H9 (cell line): ENCODE results near the gene KCNA3. TPM values are rescaled to one million over a fixed set of nuclear protein-coding genes. Genes with fewer than 3 reads are reported as not detected.

Source experiments
- DNase-seq: peaks from one replicate; pipeline ENCODE4 v3.0.0-alpha.2; 2017
- H2AFZ ChIP-seq: one replicate; pipeline ENCODE4 v1.6.1; 2013; ENCODE audit warnings: mild to moderate bottlenecking, low read length, control low read depth, moderate library complexity
- H2AK5ac ChIP-seq: 2 replicates; pipeline ENCODE4 v1.6.1; 2013; ENCODE audit warnings: low read length, control low read depth, mixed read lengths; ENCODE audit not compliant: insufficient read length
- H2BK120ac ChIP-seq: one replicate; pipeline ENCODE4 v1.6.1; 2013; ENCODE audit warnings: low read depth, mild to moderate bottlenecking, low read length, control low read depth, inconsistent platforms; ENCODE audit not compliant: poor library complexity, severe bottlenecking
- H2BK12ac ChIP-seq: 2 replicates; pipeline ENCODE4 v1.6.1; 2013; ENCODE audit warnings: low read length, control low read depth, mixed read lengths, low read depth; ENCODE audit not compliant: insufficient read length
- H2BK15ac ChIP-seq: 2 replicates; pipeline ENCODE4 v1.6.1; 2013; ENCODE audit warnings: low read depth, low read length, control low read depth
- H2BK20ac ChIP-seq: one replicate; pipeline ENCODE4 v1.6.1; 2013; ENCODE audit warnings: low read depth, mild to moderate bottlenecking, low read length, control low read depth, inconsistent platforms; ENCODE audit not compliant: poor library complexity, severe bottlenecking
- H2BK5ac ChIP-seq: 2 replicates; pipeline ENCODE4 v1.6.1; 2013; ENCODE audit warnings: low read length, control low read depth, mixed read lengths; ENCODE audit not compliant: insufficient read length
- H3K14ac ChIP-seq: 2 replicates; pipeline ENCODE4 v1.6.1; 2013; ENCODE audit warnings: low read length, control low read depth; ENCODE audit not compliant: insufficient read depth
- H3K18ac ChIP-seq: 2 replicates; pipeline ENCODE4 v1.6.1; 2013; ENCODE audit warnings: low read depth, mild to moderate bottlenecking, mixed read lengths, low read length, control low read depth; ENCODE audit not compliant: insufficient read length
- H3K23ac ChIP-seq: 2 replicates; pipeline ENCODE4 v1.6.1; 2013; ENCODE audit warnings: low read length, control low read depth, mixed read lengths, low read depth; ENCODE audit not compliant: insufficient read length
- H3K23me2 ChIP-seq: 2 replicates; pipeline ENCODE4 v1.6.1; 2013; ENCODE audit warnings: low read depth, mild to moderate bottlenecking, mixed read lengths, low read length, control low read depth; ENCODE audit not compliant: insufficient read length, poor library complexity, severe bottlenecking
- H3K27ac ChIP-seq: 2 replicates; pipeline ENCODE4 v1.5.1; 2013; ENCODE audit warnings: low read length, control low read depth, mixed read lengths, low read depth; ENCODE audit not compliant: insufficient read length
- H3K27me3 ChIP-seq: 2 replicates; pipeline ENCODE4 v1.6.1; 2013; ENCODE audit warnings: low read length, control low read depth, inconsistent platforms; ENCODE audit not compliant: insufficient read depth
- H3K4ac ChIP-seq: 2 replicates; pipeline ENCODE4 v1.6.1; 2013; ENCODE audit warnings: low read depth, mild to moderate bottlenecking, control low read depth, inconsistent platforms, low read length, moderate library complexity
- H3K4me1 ChIP-seq: 2 replicates; pipeline ENCODE4 v1.6.1; 2013; ENCODE audit warnings: low read length, control low read depth, inconsistent platforms; ENCODE audit not compliant: insufficient read depth
- H3K4me2 ChIP-seq: 2 replicates; pipeline ENCODE4 v1.6.1; 2013; ENCODE audit warnings: low read length, control low read depth, mixed read lengths; ENCODE audit not compliant: insufficient read length, insufficient read depth
- H3K56ac ChIP-seq: 2 replicates; pipeline ENCODE4 v1.6.1; 2013; ENCODE audit warnings: low read depth, mild to moderate bottlenecking, mixed read lengths, low read length, control low read depth; ENCODE audit not compliant: insufficient read length
- H3K79me1 ChIP-seq: 2 replicates; pipeline ENCODE4 v1.6.1; 2013; ENCODE audit warnings: low read depth, mild to moderate bottlenecking, moderate library complexity, low read length, control low read depth, inconsistent platforms; ENCODE audit not compliant: insufficient read depth, poor library complexity, severe bottlenecking
- H3K79me2 ChIP-seq: 2 replicates; pipeline ENCODE4 v1.6.1; 2013; ENCODE audit warnings: low read length, control low read depth, inconsistent platforms; ENCODE audit not compliant: insufficient read depth
- H3K9ac ChIP-seq: 2 replicates; pipeline ENCODE4 v1.6.1; 2013; ENCODE audit warnings: low read length, control low read depth, mixed read lengths; ENCODE audit not compliant: insufficient read length; ENCODE audit errors: extremely low read depth
- H3K9me3 ChIP-seq: one replicate; pipeline ENCODE4 v1.6.1; 2013; ENCODE audit warnings: low read depth, low read length, inconsistent platforms; ENCODE audit not compliant: control insufficient read depth
- H3T11ph ChIP-seq: one replicate; pipeline ENCODE4 v1.6.1; 2013; ENCODE audit warnings: mild to moderate bottlenecking, low read length, control low read depth, inconsistent platforms
- H4K20me1 ChIP-seq: one replicate; pipeline ENCODE4 v1.6.1; 2013; ENCODE audit not compliant: control insufficient read depth, insufficient read length, insufficient read depth
- H4K5ac ChIP-seq: 2 replicates; pipeline ENCODE4 v1.6.1; 2013; ENCODE audit warnings: low read depth, mild to moderate bottlenecking, mixed read lengths, low read length, control low read depth; ENCODE audit not compliant: insufficient read length
- H4K8ac ChIP-seq: replicated peaks from 2 replicates; pipeline ENCODE4 v1.6.1; 2013; ENCODE audit warnings: low read length, control low read depth, mixed read lengths, low read depth; ENCODE audit not compliant: insufficient read length
- H4K91ac ChIP-seq: 2 replicates; pipeline ENCODE4 v1.6.1; 2013; ENCODE audit warnings: low read depth, mild to moderate bottlenecking, moderate library complexity, mixed read lengths, low read length, control low read depth; ENCODE audit not compliant: insufficient read length
- H3K27ac Mint-ChIP-seq, 3 experiments: 2 replicates in 2 of 3; 3 replicates in 1 of 3; pipeline ENCODE4 v1.8.0; 2020 to 2021; ENCODE audit warnings: mixed read lengths in 3 of 3, mild to moderate bottlenecking in 1 of 3, moderate library complexity in 1 of 3
- H3K27me3 Mint-ChIP-seq: 2 replicates; pipeline ENCODE4 v1.8.0; 2021; ENCODE audit warnings: low read depth, mild to moderate bottlenecking, moderate library complexity, mixed read lengths
- H3K36me3 Mint-ChIP-seq, 3 experiments: 2 replicates in 2 of 3; 3 replicates in 1 of 3; pipeline ENCODE4 v1.8.0; 2020 to 2021; ENCODE audit warnings: low read depth in 3 of 3, mixed read lengths in 3 of 3; ENCODE audit not compliant: insufficient read depth in 1 of 3
- H3K4me1 Mint-ChIP-seq, 2 experiments: 2 replicates each; pipeline ENCODE4 v1.8.0; 2020; ENCODE audit warnings: mixed read lengths in 2 of 2
- H3K4me3 Mint-ChIP-seq, 2 experiments: 2 replicates in 1 of 2; 3 replicates in 1 of 2; pipeline ENCODE4 v1.8.0; 2020 to 2021; ENCODE audit warnings: mild to moderate bottlenecking in 2 of 2, mixed read lengths in 2 of 2, moderate library complexity in 1 of 2
- H3K9me3 Mint-ChIP-seq, 2 experiments: 2 replicates in 1 of 2; 3 replicates in 1 of 2; pipeline ENCODE4 v1.8.0; 2020; ENCODE audit warnings: mild to moderate bottlenecking in 2 of 2, mixed read lengths in 2 of 2, moderate library complexity in 1 of 2
- CTCF ChIP-seq: fragments of 200-600 bp; sonication (generic); conservative IDR thresholded peaks from 3 replicates; pipeline ENCODE4 v1.8.0; 2021; ENCODE audit warnings: antibody characterized with exemption, mild to moderate bottlenecking
- WGBS: extraction: QIAGEN DNeasy Blood & Tissue Kit; methylation state at CpG from one replicate; pipeline ENCODE4 v1.1.7; 2013; ENCODE audit warnings: missing lambda C conversion rate, low lambda C conversion rate, mixed read lengths; ENCODE audit not compliant: insufficient read length; ENCODE audit errors: extremely low coverage; 5-methylcytosine and 5-hydroxymethylcytosine counted together
- total RNA-seq: library from RNA; stranded (reverse); gene quantifications from 2 replicates; pipeline ENCODE4 v1.2.1, GENCODE V29; 2021

Gene KCNA3
- total RNA-seq, 1 experiment from 2014 or later: 0.92 TPM

GRCh38 chr1:110684491-110684890 lies 9.8 kb upstream of the KCNA3 start:
- H3K79me2 ChIP-seq: no peaks in the 10 kb centered on the region
- no peak overlapping the region for H2BK120ac ChIP-seq
- H3K27me3 ChIP-seq: no peaks in the 10 kb centered on the region
- H3K56ac ChIP-seq: no peak overlapping the region
- no peak for TF ChIP-seq CTCF
- no peak overlapping the region for H2AFZ ChIP-seq
- H2BK15ac ChIP-seq: no peak overlapping the region
- no peak overlapping the region for H2BK5ac ChIP-seq
- H3T11ph ChIP-seq: no peak overlapping the region
- H2AK5ac ChIP-seq: no peak overlapping the region
- no peaks in the 10 kb centered on the region for H3K9me3 Mint-ChIP-seq
- no peak overlapping the region for H3K4me2 ChIP-seq
- no peak overlapping the region for H3K9ac ChIP-seq
- no peak overlapping the region for H4K91ac ChIP-seq
- no peak overlapping the region for H2BK12ac ChIP-seq
- H4K5ac ChIP-seq: no peak overlapping the region
- no peak for DNase-seq
- no peaks in the 10 kb centered on the region for H3K36me3 Mint-ChIP-seq
- no peak overlapping the region for H3K23ac ChIP-seq
- H3K79me1 ChIP-seq: no peaks in the 10 kb centered on the region
- no peak overlapping the region for H3K18ac ChIP-seq
- H3K23me2 ChIP-seq: no peaks in the 10 kb centered on the region
- H3K4ac ChIP-seq: no peak overlapping the region
- H3K14ac ChIP-seq: no peak overlapping the region
- no peaks in the 10 kb centered on the region for H3K4me1 ChIP-seq
- no peaks in the 10 kb centered on the region for H3K9me3 ChIP-seq
- H4K20me1 ChIP-seq: no peaks in the 10 kb centered on the region
- H3K27me3 Mint-ChIP-seq: peaks cover 37% of the 10 kb centered on the region
- H4K8ac ChIP-seq: no peak overlapping the region
- H3K4me3 Mint-ChIP-seq: no peak overlapping the region
- no peak overlapping the region for H3K27ac Mint-ChIP-seq
- H2BK20ac ChIP-seq: no peak overlapping the region
- H3K27ac ChIP-seq: no peak overlapping the region
- peaks cover 3 to 4% of the 10 kb centered on the region in 2 experiments for H3K4me1 Mint-ChIP-seq
- WGBS: no CpG with 5 or more reads among the region's 2 CpGs
